ENCODE results near the gene CRY1. TPM values are rescaled to one million over a fixed set of nuclear protein-coding genes. Genes with fewer than 3 reads are reported as not detected.
A peak's percentile ranks its signal among the peaks of the same experiment; 100 is the strongest.

Gene CRY1
- polyA plus RNA-seq, 2 of the 4 experiments (the other 2 are of a cell fraction) = 15.8 to 26.1 TPM

- ChIA-PET CTCF (interaction anchor here (0.9 to 1.5 kb wide), 2 partner anchors 11 to 75 kb away, joined by 3 read pairs; no protein-coding TSS in a partner anchor), POLR2A (no interaction called here)
- TF ChIP-seq ZNF302 (CRISPR knock-in tag; IDR thresholded peaks at IDR 0.05) = no peak
- peak; percentile 14 to 69; a peak in 1 of 4 replicates for TF ChIP-seq CEBPB (IDR thresholded peaks at IDR 0.05)
- peak; percentile 44 for TF ChIP-seq ZFP36 (IDR thresholded peaks at IDR 0.05; ENCODE audit: borderline replicate concordance, partially characterized antibody)
- peak; percentile 9 for TF ChIP-seq MAFK (IDR thresholded peaks at IDR 0.05; ENCODE audit: partially characterized antibody)
- no peak for TF ChIP-seq FOXS1 (CRISPR knock-in tag; IDR thresholded peaks at IDR 0.05)
- peak; percentile 78 for TF ChIP-seq GATA3 (IDR thresholded peaks at IDR 0.05; ENCODE audit: borderline replicate concordance)
- no peak for TF ChIP-seq FOSL2 (IDR thresholded peaks at IDR 0.05)
- peak; percentile 63 for TF ChIP-seq FOSL2 (CRISPR knock-in tag; IDR thresholded peaks at IDR 0.05)
- peak; percentile 56 to 83; a peak in 4 of 6 replicates for ATAC-seq
- peak; percentile 2 to 52 for DNase-seq (ENCODE audit: low read depth in 1 of 2, low spot score in 1 of 2)
- WGBS (ENCODE audit: missing lambda C conversion rate) = 48% methylated on average over 4 of the region's 4 CpGs
- FAIRE-seq = peak; percentile 65
- peaks cover 13% of the 10 kb centered on the region; the same call in 2 of the 3 replicates for H3K4me1 ChIP-seq
- H3K4me3 ChIP-seq = no peak overlapping the region
- peak overlapping the region; percentile 44 for H3K4me2 ChIP-seq
- H3K27ac ChIP-seq = peak overlapping the region in 1 of 2 experiments; percentile 20; a peak in 1 of 6 replicates
- H3K9me3 ChIP-seq = no peaks in the 10 kb centered on the region; the same call in 2 of the 3 replicates
Observed at GRCh38 chr12:107057071-107057834, 36.1 kb downstream of the CRY1 start.

DNA sequence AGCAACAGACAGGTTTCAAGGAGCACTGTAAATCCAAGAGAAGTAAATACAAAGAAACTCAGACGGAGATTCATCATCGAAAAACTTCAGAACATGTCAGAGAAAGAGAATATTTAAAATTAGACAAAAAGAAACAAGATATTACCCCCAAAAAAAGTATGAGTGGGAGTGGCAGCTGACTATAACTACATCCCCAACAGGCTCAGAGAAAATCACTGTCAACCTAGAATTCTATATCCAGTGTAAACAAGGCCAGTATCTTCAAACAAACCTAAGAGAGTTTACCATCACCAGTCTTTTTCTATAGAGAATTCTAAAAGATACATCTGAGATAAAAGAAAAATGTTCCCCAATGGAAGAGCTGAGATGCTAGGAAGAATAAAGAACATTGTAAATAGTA, 39.6 kb downstream of the CRY1 start:
- 97% methylated on average over 2 of the region's 2 CpGs for WGBS (ENCODE audit: missing lambda C conversion rate)
- no peak overlapping the region for H3K4me2 ChIP-seq
- H3K9me3 ChIP-seq = no peaks in the 10 kb centered on the region; the same call in 2 of the 3 replicates
- ChIA-PET CTCF (no interaction called here), POLR2A (no interaction called here)
- H3K27ac ChIP-seq = no peak overlapping the region
- TF ChIP-seq HOXB5 (CRISPR knock-in tag; IDR thresholded peaks at IDR 0.05) = no peak
- TF ChIP-seq ZNF302 (CRISPR knock-in tag; IDR thresholded peaks at IDR 0.05) = no peak
- no peak for TF ChIP-seq TFCP2L1 (CRISPR knock-in tag; IDR thresholded peaks at IDR 0.05)
- TF ChIP-seq MAFK (IDR thresholded peaks at IDR 0.05; ENCODE audit: partially characterized antibody) = no peak
- TF ChIP-seq CBX8 (IDR thresholded peaks at IDR 0.05) = no peak
- no peak for TF ChIP-seq REST (IDR thresholded peaks at IDR 0.05)
- no peak for TF ChIP-seq JUNB (IDR thresholded peaks at IDR 0.05)
- no peak for TF ChIP-seq POLR2AphosphoS2 (conservative IDR thresholded peaks at IDR 0.05; ENCODE audit: low read length)
- TF ChIP-seq, protein P1, sequence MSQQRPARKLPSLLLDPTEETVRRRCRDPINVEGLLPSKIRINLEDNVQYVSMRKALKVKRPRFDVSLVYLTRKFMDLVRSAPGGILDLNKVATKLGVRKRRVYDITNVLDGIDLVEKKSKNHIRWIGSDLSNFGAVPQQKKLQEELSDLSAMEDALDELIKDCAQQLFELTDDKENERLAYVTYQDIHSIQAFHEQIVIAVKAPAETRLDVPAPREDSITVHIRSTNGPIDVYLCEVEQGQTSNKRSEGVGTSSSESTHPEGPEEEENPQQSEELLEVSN (IDR thresholded peaks at IDR 0.05; ENCODE audit: borderline replicate concordance, low read depth) = no peak
- no peak for TF ChIP-seq PHF8 (IDR thresholded peaks at IDR 0.05; ENCODE audit: borderline replicate concordance, low read depth)
- no peak for TF ChIP-seq ELK1 (IDR thresholded peaks at IDR 0.05; ENCODE audit: low read depth, low read length)
- no peak for TF ChIP-seq ZSCAN20 (CRISPR knock-in tag; IDR thresholded peaks at IDR 0.05)
- TF ChIP-seq HMGXB4 (CRISPR knock-in tag; IDR thresholded peaks at IDR 0.05; ENCODE audit: borderline replicate concordance) = no peak
- no peak for TF ChIP-seq BHLHE40 (IDR thresholded peaks at IDR 0.05; ENCODE audit: low read depth, low read length)
- TF ChIP-seq HOXB13 (CRISPR knock-in tag; IDR thresholded peaks at IDR 0.05; ENCODE audit: low read depth) = no peak
- TF ChIP-seq CBX2 (IDR thresholded peaks at IDR 0.05; ENCODE audit: borderline replicate concordance, low read depth) = no peak
- ATAC-seq (no peak), FAIRE-seq (no peak), DNase-seq (ENCODE audit: low read depth in 1 of 2, low spot score in 1 of 2) (no peak)
- peaks cover 13% of the 10 kb centered on the region; the same call in 2 of the 3 replicates for H3K4me1 ChIP-seq
- no peak overlapping the region for H3K4me3 ChIP-seq
